Keratinocyte (primary cell): Measurements from ENCODE around the gene TMEM134. TPM values are rescaled to one million over a fixed set of nuclear protein-coding genes. Genes with fewer than 3 reads are reported as not detected.
"Not testable (repeated sequence)": the region's sequence is repeated elsewhere in the genome, so short reads cannot be mapped to it uniquely, and the experiment has no call there.

ENCODE experiments used
- DNase-seq: peaks from one replicate; pipeline ENCODE4 v3.0.0-alpha.2; 2011; ENCODE audit warnings: low read depth, missing footprints, low spot score
- FAIRE-seq: peaks from 2 replicates; lab custom pipeline; 2011; peaks lifted over from hg19 to GRCh38; lab: Jason Lieb, UNC
- H2AFZ ChIP-seq: 2 replicates; pipeline ENCODE4 v1.6.0; 2012; ENCODE audit warnings: low read length, control low read depth, inconsistent platforms; ENCODE audit not compliant: control insufficient read depth
- H3K27ac ChIP-seq: 2 replicates; pipeline ENCODE4 v1.5.1; 2011; ENCODE audit warnings: low read length; ENCODE audit not compliant: control insufficient read depth, insufficient read depth
- H3K27me3 ChIP-seq: 3 replicates; pipeline ENCODE4 v1.6.0; 2011; ENCODE audit warnings: low read length; ENCODE audit not compliant: control insufficient read depth, insufficient read depth; ENCODE audit errors: extremely low read depth
- H3K36me3 ChIP-seq, 2 experiments: 2 replicates in 1 of 2; 3 replicates in 1 of 2; pipeline ENCODE4 v1.5.1; 2011; ENCODE audit warnings: low read length in 2 of 2, mild to moderate bottlenecking in 1 of 2; ENCODE audit not compliant: control insufficient read depth in 2 of 2, insufficient read depth in 2 of 2; ENCODE audit errors: extremely low read depth in 1 of 2
- H3K4me1 ChIP-seq: 3 replicates; pipeline ENCODE4 v1.5.1; 2011; ENCODE audit warnings: low read length; ENCODE audit not compliant: control insufficient read depth, insufficient read depth; ENCODE audit errors: extremely low read depth
- H3K4me2 ChIP-seq: 3 replicates; pipeline ENCODE4 v1.6.0; 2011; ENCODE audit warnings: low read depth, low read length; ENCODE audit not compliant: control insufficient read depth, insufficient read depth; ENCODE audit errors: extremely low read depth
- H3K4me3 ChIP-seq, 3 experiments: fragments of 200-600 bp in 1 of 3; sonication (generic) in 1 of 3; 2 replicates in 2 of 3; 3 replicates in 1 of 3; pipeline ENCODE4 v1.5.1; 2011 to 2016; ENCODE audit warnings: low read length in 3 of 3, mild to moderate bottlenecking in 3 of 3, control low read depth in 2 of 3, inconsistent platforms in 1 of 3, low read depth in 1 of 3, mixed read lengths in 1 of 3, mixed run types in 1 of 3, moderate library complexity in 1 of 3; ENCODE audit not compliant: control insufficient read depth in 2 of 3, insufficient read depth in 2 of 3; ENCODE audit errors: extremely low read depth in 1 of 3
- H3K79me2 ChIP-seq: 2 replicates; pipeline ENCODE4 v1.6.0; 2012; ENCODE audit warnings: low read length; ENCODE audit not compliant: control insufficient read depth, insufficient read depth
- H3K9ac ChIP-seq: 3 replicates; pipeline ENCODE4 v1.6.0; 2011; ENCODE audit warnings: low read length; ENCODE audit not compliant: control insufficient read depth, insufficient read depth; ENCODE audit errors: extremely low read depth
- H3K9me1 ChIP-seq: 3 replicates; pipeline ENCODE4 v1.6.0; 2011; ENCODE audit warnings: low read length; ENCODE audit not compliant: control insufficient read depth, insufficient read depth; ENCODE audit errors: extremely low read depth
- H3K9me3 ChIP-seq: 2 replicates; pipeline ENCODE4 v1.5.1; 2012; ENCODE audit warnings: low read depth, low read length; ENCODE audit not compliant: control insufficient read depth
- H4K20me1 ChIP-seq: 3 replicates; pipeline ENCODE4 v1.6.0; 2011; ENCODE audit warnings: low read length; ENCODE audit not compliant: control insufficient read depth, insufficient read depth; ENCODE audit errors: extremely low read depth
- EZH2 ChIP-seq: IDR thresholded peaks from one replicate; pipeline ENCODE4 v1.6.1; 2012; ENCODE audit warnings: inconsistent platforms, mild to moderate bottlenecking, low read length, moderate library complexity
- dilution Hi-C: fragments of 300-500 bp; cut with MboI; formaldehyde crosslinking; loops from one replicate; pipeline ENCODE4 v1.7.0; 2020; ENCODE audit warnings: low sequenced_read_pairs; ENCODE audit not compliant: extremely low pct_ligation_motif_present
- polyA plus RNA-seq, 5 experiments: library from polyadenylated mRNA; depleted of rRNA in 3 of 5; stranded (reverse) in 3 of 5; stranded (forward) in 1 of 5; unstranded in 1 of 5; fragments of >200 nt; gene quantifications; 1 replicate in 1 of 5; 2 replicates in 3 of 5; 3 replicates in 1 of 5; pipeline versions ENCODE4 v1.2.1 to v1.2.3, GENCODE V29; 2011 to 2012; ENCODE audit warnings: missing spikeins in 2 of 5, low read depth in 1 of 5, low replicate concordance in 1 of 5
- TF ChIP-seq, protein P1 (sequence below), 3 experiments: IDR thresholded peaks in 1 of 3; conservative IDR thresholded peaks in 1 of 3; optimal IDR thresholded peaks in 1 of 3; 2 replicates in 2 of 3; 3 replicates in 1 of 3; pipeline versions ENCODE3 to v1.5.1; 2011; ENCODE audit warnings: low read length in 3 of 3, mild to moderate bottlenecking in 3 of 3, moderate library complexity in 2 of 3, control low read depth in 1 of 3, inconsistent platforms in 1 of 3; ENCODE audit not compliant: insufficient read depth in 2 of 3; ENCODE audit errors: extremely low read depth in 1 of 3

The TMEM134 gene
- polyA plus RNA-seq, 1 donor (not counting 4 experiments of a cell fraction or from before 2014, with no cell fraction given) = 24.7 TPM

DNA sequence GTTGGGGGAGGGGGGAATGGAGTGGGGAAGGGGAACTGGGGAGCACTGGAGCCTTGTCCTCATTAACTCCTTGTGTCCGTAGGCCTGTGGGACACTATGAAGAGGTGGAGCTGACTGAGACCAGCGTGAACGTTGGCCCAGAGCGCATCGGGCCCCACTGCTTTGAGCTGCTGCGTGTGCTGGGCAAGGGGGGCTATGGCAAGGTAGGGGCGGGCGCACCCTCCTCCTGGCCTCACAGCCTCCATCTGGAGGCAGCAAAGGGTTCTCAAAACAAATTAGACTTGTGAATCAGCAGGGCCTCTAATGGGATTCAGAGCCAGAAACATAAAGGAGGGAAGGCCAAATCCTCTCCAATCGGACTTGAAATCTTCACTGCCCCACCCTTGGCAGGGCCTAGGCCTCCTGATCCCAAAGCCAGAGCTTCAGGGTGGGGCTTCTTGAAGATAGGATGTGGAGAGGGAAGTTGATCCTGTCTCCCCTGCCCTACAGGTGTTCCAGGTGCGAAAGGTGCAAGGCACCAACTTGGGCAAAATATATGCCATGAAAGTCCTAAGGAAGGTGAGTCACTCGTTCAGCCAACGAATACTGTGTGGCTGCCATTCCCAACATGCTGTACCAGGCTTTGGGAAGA lies 39.9 kb downstream of the TMEM134 start:
- H2AFZ ChIP-seq = peak overlapping the region; percentile 90
- H3K79me2 ChIP-seq = peaks cover 27% of the 10 kb centered on the region
- peaks cover 18% of the 10 kb centered on the region for H3K4me1 ChIP-seq
- no peaks in the 10 kb centered on the region for H3K9me3 ChIP-seq
- H3K27ac ChIP-seq = peak overlapping the region; percentile 90
- H3K4me2 ChIP-seq = peak overlapping the region; percentile 87
- H4K20me1 ChIP-seq = no peaks in the 10 kb centered on the region
- DNase-seq (peak; percentile 59), FAIRE-seq (peak; percentile 74)
- TF ChIP-seq EZH2 = no peak
- TF ChIP-seq, protein P1, sequence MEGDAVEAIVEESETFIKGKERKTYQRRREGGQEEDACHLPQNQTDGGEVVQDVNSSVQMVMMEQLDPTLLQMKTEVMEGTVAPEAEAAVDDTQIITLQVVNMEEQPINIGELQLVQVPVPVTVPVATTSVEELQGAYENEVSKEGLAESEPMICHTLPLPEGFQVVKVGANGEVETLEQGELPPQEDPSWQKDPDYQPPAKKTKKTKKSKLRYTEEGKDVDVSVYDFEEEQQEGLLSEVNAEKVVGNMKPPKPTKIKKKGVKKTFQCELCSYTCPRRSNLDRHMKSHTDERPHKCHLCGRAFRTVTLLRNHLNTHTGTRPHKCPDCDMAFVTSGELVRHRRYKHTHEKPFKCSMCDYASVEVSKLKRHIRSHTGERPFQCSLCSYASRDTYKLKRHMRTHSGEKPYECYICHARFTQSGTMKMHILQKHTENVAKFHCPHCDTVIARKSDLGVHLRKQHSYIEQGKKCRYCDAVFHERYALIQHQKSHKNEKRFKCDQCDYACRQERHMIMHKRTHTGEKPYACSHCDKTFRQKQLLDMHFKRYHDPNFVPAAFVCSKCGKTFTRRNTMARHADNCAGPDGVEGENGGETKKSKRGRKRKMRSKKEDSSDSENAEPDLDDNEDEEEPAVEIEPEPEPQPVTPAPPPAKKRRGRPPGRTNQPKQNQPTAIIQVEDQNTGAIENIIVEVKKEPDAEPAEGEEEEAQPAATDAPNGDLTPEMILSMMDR (optimal IDR thresholded peaks at IDR 0.05 in 1 of 3, IDR thresholded peaks at IDR 0.05 in 1 of 3, conservative IDR thresholded peaks at IDR 0.05 in 1 of 3; ENCODE audit: extremely low read depth in 1 of 3, insufficient read depth in 2 of 3, low read length in 3 of 3) = no peak
- dilution Hi-C loops = no loop called here
- no peaks in the 10 kb centered on the region for H3K9me1 ChIP-seq
- peak overlapping the region; percentile 77 to 98 (median 97) for H3K4me3 ChIP-seq
- H3K27me3 ChIP-seq = no peaks in the 10 kb centered on the region
- H3K36me3 ChIP-seq = peaks cover 23 to 36% of the 10 kb centered on the region in 2 experiments
- H3K9ac ChIP-seq = peak overlapping the region; percentile 97

DNA sequence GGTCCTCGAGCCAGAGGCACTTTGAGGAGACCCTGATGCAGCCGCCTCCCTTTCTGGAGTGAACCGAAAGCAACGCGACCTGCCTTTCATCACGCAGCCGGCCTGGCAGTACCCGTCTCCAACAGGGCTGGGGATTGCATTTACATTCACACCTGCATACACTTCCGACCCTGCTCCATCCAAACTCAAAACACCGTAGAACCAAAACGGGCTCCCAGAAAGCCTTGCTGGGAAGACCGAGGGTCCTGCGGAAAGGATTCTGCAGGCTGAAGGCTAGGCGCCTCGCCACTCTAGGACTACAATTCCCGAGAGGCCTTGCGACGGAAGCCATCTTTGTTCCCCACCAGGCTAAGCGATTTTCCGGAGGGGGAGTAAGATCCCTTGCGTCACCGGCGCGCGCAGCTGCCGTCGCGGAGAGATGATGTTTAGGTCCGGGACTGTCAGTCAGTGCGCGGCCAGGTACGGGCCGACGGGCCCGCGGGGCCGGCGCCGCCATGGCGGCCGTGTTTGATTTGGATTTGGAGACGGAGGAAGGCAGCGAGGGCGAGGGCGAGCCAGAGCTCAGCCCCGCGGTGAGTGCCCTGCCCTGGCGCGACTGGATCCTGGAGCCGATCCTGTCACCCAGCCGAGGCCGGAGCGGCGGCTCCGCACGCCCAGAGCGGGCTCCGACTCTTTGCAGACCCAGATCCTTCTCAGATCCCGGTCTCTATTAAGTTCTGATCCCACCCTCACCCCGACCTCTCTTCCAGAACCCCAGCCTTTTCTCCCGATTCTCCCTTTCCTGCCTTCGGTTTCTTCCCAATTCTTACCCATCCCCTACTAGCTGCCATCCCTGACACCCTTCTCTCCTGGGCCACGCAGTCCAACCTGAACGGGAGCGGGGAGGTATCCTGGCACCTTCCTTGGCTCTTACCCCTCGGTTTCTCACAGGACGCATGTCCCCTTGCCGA lies 40.7 kb downstream of the TMEM134 start, which contains the start of gene RPS6KB2:
RPS6KB2 (plus strand) TSS at position 443 of the 950 bp plus-strand sequence; CDS start at position 495, 52 bp downstream.
- Histone ChIP-seq H3K4me2 (peak within 1 kb of the TSS; percentile 98), H3K9me3 (no peaks in the 10 kb centered on the region), H3K36me3 (peaks cover 15 to 28% of the 10 kb centered on the region in 2 experiments), H3K4me1 (peaks cover 19% of the 10 kb centered on the region), H3K79me2 (peaks cover 27% of the 10 kb centered on the region), H3K9ac (peak within 1 kb of the TSS; percentile 97), H4K20me1 (no peaks in the 10 kb centered on the region), H3K27me3 (no peaks in the 10 kb centered on the region), H3K27ac (peak within 1 kb of the TSS; percentile 90), H3K9me1 (no peaks in the 10 kb centered on the region), H2AFZ (peak within 1 kb of the TSS; percentile 99), H3K4me3 (peak within 1 kb of the TSS; percentile 77 to 98 (median 97))
- DNase-seq (peak; percentile 79), FAIRE-seq (peak; percentile 86)
- no peak for TF ChIP-seq EZH2
- TF ChIP-seq, protein P1 (optimal IDR thresholded peaks at IDR 0.05 in 1 of 3, IDR thresholded peaks at IDR 0.05 in 1 of 3, conservative IDR thresholded peaks at IDR 0.05 in 1 of 3; ENCODE audit: extremely low read depth in 1 of 3, insufficient read depth in 2 of 3, low read length in 3 of 3) = no peak
- dilution Hi-C loops = no loop called here

DNA sequence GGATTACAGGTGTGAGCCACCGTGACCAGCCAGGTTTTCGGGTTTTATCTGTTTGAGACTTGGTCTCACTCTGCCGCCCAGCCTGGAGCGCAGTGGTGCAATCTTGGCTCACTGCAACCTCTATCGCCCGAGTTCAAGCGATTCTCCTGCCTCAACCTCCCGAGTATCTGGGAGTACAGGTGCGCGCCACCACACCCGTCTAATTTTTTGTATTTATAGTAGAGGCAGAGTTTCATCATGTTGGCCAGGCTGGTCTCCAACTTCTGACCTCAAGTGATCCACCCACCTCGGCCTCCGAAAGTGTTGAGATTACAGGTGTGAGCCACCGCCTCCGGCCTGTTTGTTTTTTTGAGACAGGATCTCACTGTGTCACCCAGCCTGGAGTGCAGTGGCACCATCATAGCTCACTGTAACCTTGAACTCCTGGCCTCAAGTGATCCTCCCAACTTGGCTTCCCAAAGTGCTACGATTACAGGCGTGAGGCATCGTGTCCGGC lies 41.6 kb downstream of the TMEM134 start:
- H3K27me3 ChIP-seq, H3K9me3 ChIP-seq, H3K9me1 ChIP-seq, DNase-seq, H4K20me1 ChIP-seq, dilution Hi-C loops, FAIRE-seq: not testable (repeated sequence)
- Histone ChIP-seq H2AFZ (peak overlapping the region; percentile 99), H3K79me2 (peaks cover 27% of the 10 kb centered on the region), H3K36me3 (peaks cover 11 to 20% of the 10 kb centered on the region in 2 experiments), H3K9ac (peak overlapping the region; percentile 97), H3K4me2 (peak overlapping the region; percentile 98), H3K4me3 (peak overlapping the region; percentile 77 to 98 (median 97)), H3K4me1 (peaks cover 28% of the 10 kb centered on the region), H3K27ac (peak overlapping the region; percentile 90)
